Transverse colon (tissue), 4 donors: ENCODE results near the gene DMD. TPM values are rescaled to one million over a fixed set of nuclear protein-coding genes. Genes with fewer than 3 reads are reported as not detected.

Experiments
- DNase-seq: peaks from one replicate; pipeline ENCODE4 v3.0.0-alpha.2; 2019
- H3K27ac ChIP-seq, 4 donors: fragments of 200-600 bp; sonication (generic); 2 replicates each; pipeline ENCODE4 v1.5.1; 2016 to 2018; ENCODE audit warnings: inconsistent platforms in 4 of 4
- H3K27me3 ChIP-seq: fragments of 200-600 bp; sonication (generic); 2 replicates; pipeline ENCODE4 v1.5.1; 2017; ENCODE audit warnings: inconsistent platforms
- H3K36me3 ChIP-seq, 4 donors: fragments of 200-600 bp; sonication (generic); 2 replicates each; pipeline ENCODE4 v1.5.1; 2017 to 2019; ENCODE audit warnings: inconsistent platforms in 4 of 4
- H3K4me1 ChIP-seq, 4 donors: fragments of 200-600 bp; sonication (generic); 2 replicates each; pipeline ENCODE4 v1.5.1; 2017 to 2020; ENCODE audit warnings: inconsistent platforms in 4 of 4
- H3K4me3 ChIP-seq, 4 donors: fragments of 200-600 bp; sonication (generic); 1 replicate in 1 of 4; 2 replicates in 3 of 4; pipeline versions ENCODE4 v1.5.1 to v1.6.1; 2017 to 2019; ENCODE audit warnings: inconsistent platforms in 4 of 4
- H3K9me3 ChIP-seq, 2 donors: fragments of 200-600 bp; sonication (generic); 2 replicates each; pipeline ENCODE4 v1.5.1; 2017 to 2019; ENCODE audit warnings: inconsistent platforms in 2 of 2
- CTCF ChIP-seq, 5 experiments: fragments of 200-600 bp in 3 of 5; fragments of 450-650 bp in 2 of 5; sonication (generic) in 3 of 5; IDR thresholded peaks; 1 replicate in 2 of 5; 2 replicates in 3 of 5; pipeline ENCODE4 v1.5.1; 2016 to 2017; ENCODE audit warnings: antibody characterized with exemption in 5 of 5, inconsistent platforms in 3 of 5, mild to moderate bottlenecking in 2 of 5, moderate library complexity in 1 of 5
- EP300 ChIP-seq: sonication (generic); formaldehyde crosslinking; IDR thresholded peaks from one replicate; pipeline ENCODE4 v1.6.1; 2017; ENCODE audit warnings: antibody characterized with exemption, low read depth
- POLR2A ChIP-seq: fragments of 450-650 bp; IDR thresholded peaks from one replicate; pipeline ENCODE4 v1.6.1; 2016; ENCODE audit warnings: antibody characterized with exemption, mild to moderate bottlenecking, moderate library complexity
- POLR2AphosphoS5 ChIP-seq, 3 donors: sonication (generic); formaldehyde crosslinking; IDR thresholded peaks; one replicate each; pipeline ENCODE4 v1.6.1; 2016; ENCODE audit warnings: antibody characterized with exemption in 3 of 3
- WGBS, 2 donors: methylation state at CpG; one replicate each; pipeline ENCODE4 v1.1.5; 2018; ENCODE audit warnings: low coverage in 1 of 2; 5-methylcytosine and 5-hydroxymethylcytosine counted together
- in situ Hi-C, 4 donors: fragments of 200-750 bp; cut with MboI; loops; one replicate each; pipeline versions ENCODE4 v1.15.0 to v1.15.1; 2017; ENCODE audit warnings: low sequenced_read_pairs in 3 of 4, low pct_ligation_motif_present in 1 of 4, low pct_unique_long_range_greater_than_20kb in 1 of 4
- intact Hi-C: fragments of 100-400 bp; cut with DNase I; formaldehyde crosslinking; loops from one replicate; pipeline ENCODE4 v1.15.1; 2023; ENCODE audit warnings: low total_unique reads
- total RNA-seq, 4 donors: library from RNA; depleted of rRNA; stranded (reverse); fragments of >200 nt; gene quantifications; one replicate each; pipeline ENCODE4 v1.1.0, GENCODE V29; 2016

Gene DMD
- total RNA-seq, 4 donors from 2014 or later, result 20.9 to 44.6 (median 32.5) TPM

- intact Hi-C loops, result no loop called here
- WGBS, 2 donors, result 57 to 60% methylated on average over 1 to 3 of the region's 3 CpGs
- in situ Hi-C loops, result no loop called here
Observed at GRCh38 chrX:31497086-31497485, 1714.3 kb downstream of the DMD start.

GRCh38 chrX:31487951-31488350 is 1723.4 kb downstream of the DMD start:
- Histone ChIP-seq H3K27ac (no peak overlapping the region), H3K4me1 (no peaks in the 10 kb centered on the region), H3K9me3 (no peaks in the 10 kb centered on the region), H3K36me3 (no peaks in the 10 kb centered on the region), H3K27me3 (no peaks in the 10 kb centered on the region), H3K4me3 (no peak overlapping the region)
- TF ChIP-seq POLR2A (no peak), POLR2AphosphoS5 (IDR thresholded peaks at IDR 0.05) (no peak), EP300 (no peak), CTCF (IDR thresholded peaks at IDR 0.05) (no peak)
- DNase-seq, result no peak
- in situ Hi-C loops (no loop called here), intact Hi-C loops (no loop called here)
- WGBS, 2 donors, result 17 to 71% methylated on average over 1 to 3 of the region's 3 CpGs

More at GRCh38 chrX:31497086-31497485, 1714.3 kb downstream of the DMD start:
- Histone ChIP-seq H3K27me3 (no peaks in the 10 kb centered on the region), H3K4me3 (no peak overlapping the region), H3K36me3 (no peaks in the 10 kb centered on the region), H3K4me1 (no peaks in the 10 kb centered on the region), H3K9me3 (no peaks in the 10 kb centered on the region), H3K27ac (no peak overlapping the region)
- no peak for DNase-seq
- no peak for TF ChIP-seq EP300
- no peak for TF ChIP-seq CTCF (IDR thresholded peaks at IDR 0.05)
- TF ChIP-seq POLR2AphosphoS5 (IDR thresholded peaks at IDR 0.05), result no peak
- TF ChIP-seq POLR2A, result no peak

- WGBS, 2 donors, result 70% methylated on average over 5 of the region's 5 CpGs; no CpG with 5 or more reads in 1 of the 2 donors
Observed at GRCh38 chrX:31483336-31483735, 1728.0 kb downstream of the DMD start.

GRCh38 chrX:31480696-31481095 is 1730.7 kb downstream of the DMD start:
- intact Hi-C loops (no loop called here), in situ Hi-C loops (no loop called here)
- no peak for DNase-seq
- H3K27ac ChIP-seq, result no peak overlapping the region
- 79 to 100% methylated on average over 3 to 4 of the region's 4 CpGs for WGBS, 2 donors
- no peaks in the 10 kb centered on the region for H3K27me3 ChIP-seq
- H3K36me3 ChIP-seq, result no peaks in the 10 kb centered on the region
- TF ChIP-seq CTCF (IDR thresholded peaks at IDR 0.05), result no peak
- no peak for TF ChIP-seq POLR2A
- no peak for TF ChIP-seq POLR2AphosphoS5 (IDR thresholded peaks at IDR 0.05)
- TF ChIP-seq EP300, result no peak
- no peak overlapping the region for H3K4me3 ChIP-seq
- H3K4me1 ChIP-seq, result no peaks in the 10 kb centered on the region
- H3K9me3 ChIP-seq, result no peaks in the 10 kb centered on the region

More at GRCh38 chrX:31483336-31483735, 1728.0 kb downstream of the DMD start:
- no peak for TF ChIP-seq POLR2A
- TF ChIP-seq POLR2AphosphoS5 (IDR thresholded peaks at IDR 0.05), result no peak
- TF ChIP-seq EP300, result no peak
- TF ChIP-seq CTCF (IDR thresholded peaks at IDR 0.05), result no peak
- Histone ChIP-seq H3K4me3 (no peak overlapping the region), H3K4me1 (no peaks in the 10 kb centered on the region), H3K27ac (no peak overlapping the region), H3K9me3 (no peaks in the 10 kb centered on the region), H3K27me3 (no peaks in the 10 kb centered on the region), H3K36me3 (no peaks in the 10 kb centered on the region)
- intact Hi-C loops, result no loop called here
- in situ Hi-C loops, result no loop called here
- DNase-seq, result no peak
